DMS153 treated with DMSO at 0.1 percent for 48 hours (cell line): ENCODE measurements around the gene AANAT.
A peak's percentile ranks its signal among the peaks of the same experiment; 100 is the strongest.

Experiments
- DNase-seq: peaks from one replicate; lab custom pipeline; 2025; ENCODE audit not compliant: unreplicated experiment; lab: John Stamatoyannopoulos, UW

The AANAT gene

DNA sequence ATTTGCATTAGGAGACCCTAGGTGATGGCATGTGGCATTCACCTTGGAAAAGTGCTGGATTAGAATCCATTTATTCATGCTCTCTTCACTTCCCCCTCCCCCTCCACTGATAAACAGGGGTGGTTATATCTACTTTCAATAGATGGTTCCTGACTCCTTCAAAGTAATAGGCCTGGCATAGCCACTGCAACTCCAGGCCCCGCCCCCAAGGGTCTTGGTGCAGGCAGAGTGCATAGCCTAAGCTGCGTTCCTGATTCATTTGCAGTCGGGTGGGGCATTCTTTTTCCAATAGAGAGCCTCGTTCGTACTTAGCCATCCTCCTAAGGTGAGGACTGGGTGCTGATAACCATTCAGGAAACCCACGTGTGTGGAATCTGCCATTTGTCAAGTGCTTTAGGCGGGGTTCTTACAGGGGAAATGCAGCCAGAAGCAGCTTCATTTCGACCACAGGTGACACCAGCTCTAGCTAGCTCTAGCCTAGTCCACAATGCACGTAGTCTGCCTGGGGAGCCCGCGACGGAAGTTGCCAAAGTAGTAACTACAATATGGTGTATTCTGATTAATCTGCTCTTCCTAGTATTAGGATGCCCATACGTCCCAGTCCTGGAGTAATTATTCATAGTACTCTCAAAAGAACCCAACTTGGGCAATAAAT, 25.6 kb upstream of the AANAT start:
- no peak for DNase-seq

DNA sequence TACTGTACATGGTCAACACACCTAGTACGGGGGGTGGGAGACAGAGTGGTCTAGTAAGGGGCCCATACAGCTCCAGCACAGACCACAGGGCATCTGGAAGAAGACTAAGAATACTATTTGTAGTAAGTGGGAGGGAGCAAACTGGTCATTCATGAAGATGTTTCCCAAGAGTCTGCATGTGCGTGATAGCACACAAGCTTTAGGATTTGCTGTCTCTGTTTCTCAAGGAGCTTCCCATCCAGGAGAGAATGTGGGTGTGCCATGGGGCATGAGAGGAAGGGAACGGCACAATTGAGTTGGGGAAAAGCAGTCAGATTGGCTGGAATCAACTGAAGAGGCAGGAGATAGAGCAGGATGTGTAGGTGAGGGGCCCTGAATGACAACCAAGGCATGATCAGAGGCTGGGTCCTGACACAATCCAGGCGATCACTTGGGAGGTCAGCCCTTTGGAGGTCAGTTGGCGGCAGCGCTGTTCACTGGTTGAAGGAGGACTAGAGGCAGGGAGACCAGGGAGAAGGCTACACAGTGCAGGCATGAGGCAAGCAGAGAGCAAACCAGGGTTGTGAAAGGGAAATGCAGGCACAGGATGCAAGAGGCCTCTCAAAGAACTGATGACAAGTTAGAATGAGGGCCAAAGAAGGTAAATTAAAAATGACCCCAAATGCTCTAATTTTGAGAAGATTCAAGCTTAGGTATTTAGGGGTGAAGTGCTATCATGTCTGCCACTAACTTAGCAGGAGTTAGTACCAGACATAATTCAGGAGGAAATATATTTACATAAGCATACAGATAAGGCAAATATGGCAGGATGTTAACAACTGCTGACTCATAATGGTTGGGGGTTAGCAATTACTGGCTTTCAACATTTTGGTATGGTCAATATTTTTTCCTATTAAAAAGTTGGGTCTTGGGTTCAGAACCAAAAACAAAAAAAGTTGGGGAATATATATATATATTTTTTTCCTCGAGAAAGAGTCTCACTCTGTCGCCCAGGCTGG, 24.8 kb upstream of the AANAT start:
- DNase-seq, result no peak

DNA sequence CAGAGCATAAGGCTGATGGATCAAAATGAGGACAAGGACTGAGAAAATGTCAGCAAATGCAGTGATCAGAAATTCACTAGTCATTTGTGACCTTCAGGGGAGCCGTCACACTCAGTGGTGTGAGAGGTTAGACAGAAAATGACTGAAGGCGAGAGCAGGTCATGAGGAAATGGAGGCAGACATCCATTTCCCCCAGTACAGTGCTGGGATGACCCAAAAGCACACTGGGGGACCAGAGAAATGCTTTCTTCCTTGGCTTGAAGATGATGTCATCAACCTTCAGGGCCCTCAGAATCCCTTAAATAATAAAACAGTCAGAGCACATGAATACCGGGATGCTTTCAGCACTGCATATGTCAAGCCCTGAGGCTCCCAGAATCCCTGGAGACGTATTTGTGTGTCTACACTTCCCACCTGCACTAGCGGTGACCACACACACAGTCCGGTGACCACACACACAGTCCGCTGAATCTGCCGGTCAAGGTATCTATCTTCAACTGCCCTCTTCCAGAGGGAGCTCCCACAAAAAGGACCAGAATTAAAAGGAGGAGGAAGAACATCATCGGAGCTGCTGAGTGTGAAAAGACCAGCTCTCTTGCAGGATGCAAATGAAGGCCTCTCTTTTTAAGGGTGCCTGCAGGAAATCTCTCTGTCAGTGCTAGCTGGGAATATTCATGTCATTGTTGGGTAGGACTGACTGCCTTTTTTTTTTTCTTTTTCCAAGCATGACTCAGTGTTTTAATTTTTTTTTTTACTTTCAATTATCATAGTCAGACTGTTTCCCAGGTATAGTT, 22.7 kb upstream of the AANAT start:
- DNase-seq, result no peak

DNA sequence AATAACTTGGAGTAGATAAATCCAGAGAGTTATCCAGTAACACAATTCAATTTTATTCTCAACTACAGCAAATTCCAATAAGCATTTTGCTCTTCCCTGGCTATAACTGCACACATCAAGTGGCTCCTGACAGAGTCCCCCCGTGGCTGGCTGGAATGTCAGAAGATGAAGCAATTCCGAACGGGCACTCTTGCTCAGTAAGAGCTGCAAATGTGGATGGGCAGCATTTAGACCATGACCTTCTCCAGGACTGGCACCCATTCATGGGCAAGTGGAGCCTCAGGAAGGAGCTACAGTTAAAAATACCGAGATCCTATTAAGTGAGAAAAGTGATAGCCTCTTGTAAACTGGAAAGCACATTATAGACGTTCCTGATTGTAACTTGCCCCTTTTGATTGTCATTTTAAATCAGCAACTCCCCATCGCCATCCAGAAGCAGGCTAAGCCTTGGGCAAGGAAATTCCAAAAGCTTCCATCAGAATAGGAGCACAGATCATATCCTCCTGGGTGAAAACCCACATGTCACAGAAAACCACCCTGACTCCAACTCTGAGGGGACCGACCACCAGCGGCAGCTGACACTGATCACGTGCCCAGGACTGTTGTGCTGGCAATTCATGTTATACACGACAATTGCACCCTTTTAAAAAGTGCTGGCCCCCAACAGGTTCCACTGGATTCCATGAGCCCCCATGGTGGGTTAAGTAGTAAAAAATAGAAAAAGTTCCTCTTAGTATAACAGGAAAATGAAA, 21.5 kb upstream of the AANAT start:
- no peak for DNase-seq

DNA sequence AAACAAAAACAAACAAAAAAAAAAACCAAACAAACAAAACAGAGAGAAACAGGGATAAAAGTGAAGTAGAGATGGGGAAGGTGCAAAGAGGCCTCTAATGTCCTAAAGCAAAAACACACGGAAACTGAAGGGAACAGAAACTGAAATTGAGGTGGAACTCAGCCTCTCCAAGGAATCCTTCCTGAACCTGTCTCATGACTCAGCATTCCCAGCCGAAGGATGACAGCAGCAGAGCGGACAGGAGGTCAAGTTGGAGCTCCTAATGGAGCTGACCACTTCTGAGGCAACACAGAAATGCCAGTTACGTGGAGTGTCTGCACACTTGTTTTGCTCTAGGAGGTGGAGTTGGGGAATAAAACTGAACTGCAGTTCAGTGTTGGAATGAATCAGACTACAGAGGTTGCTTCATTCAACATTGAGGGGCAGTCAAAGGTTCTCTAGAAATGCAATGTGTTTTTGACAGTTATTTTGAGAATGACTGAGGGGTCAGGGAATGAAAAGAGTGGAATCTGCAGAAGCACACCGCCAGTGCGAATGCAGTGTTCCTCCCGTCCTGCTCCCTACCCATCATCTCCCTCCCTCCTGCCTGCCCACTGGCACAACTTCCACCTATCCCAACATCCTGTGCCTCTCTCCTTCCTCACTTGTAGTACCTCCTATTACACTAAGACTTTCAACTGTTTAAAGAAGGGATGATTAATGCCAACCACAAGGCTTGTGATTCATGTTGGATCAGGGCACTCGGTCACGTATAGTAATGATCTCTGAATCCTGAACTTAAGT, 20.8 kb upstream of the AANAT start:
- DNase-seq, result no peak

DNA sequence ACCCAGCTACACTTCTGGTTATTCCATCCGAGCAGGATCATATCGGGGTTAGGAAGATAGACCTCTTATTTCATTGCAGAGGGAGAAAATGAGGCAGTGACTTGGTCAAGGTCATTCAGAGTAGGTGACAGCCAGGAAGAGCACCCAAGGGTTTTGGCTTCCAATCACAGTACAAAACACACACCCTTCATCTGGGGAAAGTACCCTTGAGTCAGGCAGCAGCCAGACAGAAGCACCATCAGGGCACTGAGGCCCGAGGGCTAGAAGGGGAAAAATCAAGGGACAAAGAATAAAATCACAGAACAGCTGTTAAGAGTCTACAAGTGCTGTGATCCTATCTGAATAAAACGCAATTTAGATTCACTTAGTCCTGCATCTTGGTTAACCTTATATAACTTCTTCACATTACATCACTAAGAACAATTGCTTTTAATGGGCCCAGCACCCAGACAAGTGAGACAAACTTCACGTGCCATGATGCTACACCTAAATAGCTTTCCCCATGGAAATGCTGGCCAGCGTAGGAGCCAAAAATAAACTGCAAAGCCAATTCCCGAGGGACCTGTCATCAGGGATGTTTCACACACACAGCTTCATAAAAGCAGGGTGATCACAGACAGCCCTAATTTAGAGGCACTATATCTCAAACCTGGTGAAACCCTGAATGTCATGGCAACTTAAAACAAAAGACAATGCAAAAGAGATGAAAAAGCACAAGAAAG, 19.3 kb upstream of the AANAT start:
- DNase-seq, result no peak

DNA sequence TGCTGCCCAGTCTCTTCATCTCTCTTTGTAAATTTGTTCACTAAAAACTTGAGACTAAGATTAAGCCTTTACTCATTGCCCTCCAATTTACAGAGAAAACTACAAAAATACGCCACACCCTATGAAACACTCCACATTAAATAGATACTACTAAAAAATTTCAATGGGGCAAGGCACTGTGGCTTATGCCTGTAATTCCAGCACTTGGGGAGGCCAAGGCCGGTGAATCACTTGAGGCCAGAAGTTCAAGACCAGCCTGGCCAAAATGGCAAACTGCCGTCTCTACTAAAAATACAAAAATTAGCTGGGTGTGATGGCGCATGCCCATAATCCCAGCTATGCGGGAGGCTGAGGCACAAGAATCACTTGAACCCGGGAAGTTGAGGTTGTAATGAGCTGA, 18.3 kb upstream of the AANAT start:
- DNase-seq, result no peak

DNA sequence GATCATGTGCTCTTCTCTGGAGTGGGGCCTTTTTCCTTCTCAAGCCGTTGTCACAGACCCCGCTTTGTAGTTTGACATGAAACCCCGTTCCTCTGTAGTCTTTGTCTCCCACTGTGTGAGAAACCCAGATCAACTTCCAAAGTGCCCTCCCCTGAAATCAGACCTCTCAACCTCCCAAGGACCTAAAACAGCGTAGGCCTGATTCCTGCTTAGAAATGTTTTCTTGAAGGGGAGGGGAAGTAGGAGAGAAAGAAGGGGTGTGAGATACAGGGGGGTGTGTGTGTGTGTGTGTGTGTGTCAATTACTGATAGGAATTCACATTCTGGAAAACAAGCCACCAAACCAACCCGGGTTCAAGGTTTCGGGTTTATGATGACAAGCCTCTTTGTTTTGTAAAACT, 15.9 kb upstream of the AANAT start:
- no peak for DNase-seq

DNA sequence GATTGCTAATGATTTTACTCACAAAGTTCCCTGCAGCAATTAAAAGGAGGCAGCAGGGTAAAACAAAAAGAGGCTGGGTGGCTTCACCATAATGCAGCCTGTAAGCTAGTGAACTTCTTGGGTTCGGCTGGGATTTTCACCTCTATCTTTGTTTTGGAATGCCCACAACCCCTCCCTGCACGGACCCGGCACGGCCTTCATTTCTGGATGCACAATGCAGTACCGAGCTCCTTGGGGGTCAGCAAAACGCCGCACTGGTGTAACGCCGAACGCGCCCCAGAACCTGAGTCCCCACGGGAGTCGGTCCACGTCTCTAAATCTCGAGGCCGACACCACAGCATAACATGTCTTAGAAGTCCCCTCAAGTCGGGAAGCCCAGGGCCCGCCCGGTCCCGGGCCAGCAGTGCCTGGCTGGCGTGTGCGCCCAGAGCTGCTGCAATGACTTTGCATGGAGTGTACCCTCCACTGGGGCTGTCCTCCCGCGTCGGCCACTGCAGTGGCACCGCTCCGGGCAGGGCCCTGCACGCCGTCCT, 15.2 kb upstream of the AANAT start:
- DNase-seq, result no peak

DNA sequence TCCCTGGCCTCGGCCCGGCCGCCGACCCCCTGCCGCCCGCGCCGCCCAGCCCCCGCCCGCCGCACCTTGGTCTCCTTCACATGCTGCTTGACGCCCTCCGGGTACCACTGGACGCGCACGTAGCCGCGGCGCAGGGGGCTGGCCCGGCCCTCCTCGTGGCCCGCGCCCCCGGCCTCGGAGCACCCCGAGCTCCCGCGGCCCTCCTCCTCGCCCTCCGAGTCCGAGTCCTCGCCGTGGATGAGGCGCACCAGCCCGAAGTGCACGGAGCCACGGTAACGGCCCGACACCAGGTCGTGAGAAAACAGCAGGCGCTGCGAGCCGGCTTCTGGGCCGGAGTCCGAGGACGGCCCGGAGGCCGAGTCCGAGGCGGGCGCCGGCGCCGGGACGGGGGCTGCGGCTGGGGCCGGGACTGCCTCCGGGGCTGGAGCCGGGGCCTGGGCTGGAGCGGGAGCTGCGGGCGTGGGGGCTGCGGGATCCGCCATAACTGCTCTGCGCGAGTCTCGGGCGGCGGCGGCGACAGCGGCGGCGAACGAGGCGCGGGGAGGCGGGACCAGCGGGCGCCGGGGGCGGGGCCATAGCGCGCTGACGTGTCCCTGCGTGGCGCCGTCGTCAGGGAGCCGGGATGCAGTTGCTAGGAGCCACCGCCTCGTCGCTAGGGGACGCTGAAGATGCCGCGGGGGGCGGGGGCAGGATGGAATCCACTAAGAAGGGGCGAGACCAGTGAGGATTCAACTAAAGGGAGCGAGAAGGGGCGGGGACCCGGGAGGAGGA, 14.6 kb upstream of the AANAT start, which contains the start of gene UBE2O:
UBE2O (minus strand) TSS at position 493 of the 771 bp plus-strand sequence; CDS start at position 482, 11 bp downstream.
- peak; percentile 62 for DNase-seq

DNA sequence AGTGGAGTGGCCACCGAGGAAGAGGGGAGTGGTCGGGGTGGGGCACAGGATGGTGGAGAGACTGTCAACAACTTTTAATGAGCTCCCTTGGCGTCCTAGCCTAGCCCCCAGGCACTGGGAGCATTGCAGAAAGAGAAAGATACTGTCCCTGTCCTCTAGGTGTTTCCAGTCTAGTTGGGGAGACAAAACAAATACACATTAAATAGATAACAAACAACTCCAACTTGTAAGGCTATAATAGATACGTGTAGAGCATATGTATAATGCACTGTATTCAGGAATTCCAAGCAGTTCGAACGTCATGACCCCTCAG, 14.0 kb upstream of the AANAT start:
- DNase-seq, result no peak

DNA sequence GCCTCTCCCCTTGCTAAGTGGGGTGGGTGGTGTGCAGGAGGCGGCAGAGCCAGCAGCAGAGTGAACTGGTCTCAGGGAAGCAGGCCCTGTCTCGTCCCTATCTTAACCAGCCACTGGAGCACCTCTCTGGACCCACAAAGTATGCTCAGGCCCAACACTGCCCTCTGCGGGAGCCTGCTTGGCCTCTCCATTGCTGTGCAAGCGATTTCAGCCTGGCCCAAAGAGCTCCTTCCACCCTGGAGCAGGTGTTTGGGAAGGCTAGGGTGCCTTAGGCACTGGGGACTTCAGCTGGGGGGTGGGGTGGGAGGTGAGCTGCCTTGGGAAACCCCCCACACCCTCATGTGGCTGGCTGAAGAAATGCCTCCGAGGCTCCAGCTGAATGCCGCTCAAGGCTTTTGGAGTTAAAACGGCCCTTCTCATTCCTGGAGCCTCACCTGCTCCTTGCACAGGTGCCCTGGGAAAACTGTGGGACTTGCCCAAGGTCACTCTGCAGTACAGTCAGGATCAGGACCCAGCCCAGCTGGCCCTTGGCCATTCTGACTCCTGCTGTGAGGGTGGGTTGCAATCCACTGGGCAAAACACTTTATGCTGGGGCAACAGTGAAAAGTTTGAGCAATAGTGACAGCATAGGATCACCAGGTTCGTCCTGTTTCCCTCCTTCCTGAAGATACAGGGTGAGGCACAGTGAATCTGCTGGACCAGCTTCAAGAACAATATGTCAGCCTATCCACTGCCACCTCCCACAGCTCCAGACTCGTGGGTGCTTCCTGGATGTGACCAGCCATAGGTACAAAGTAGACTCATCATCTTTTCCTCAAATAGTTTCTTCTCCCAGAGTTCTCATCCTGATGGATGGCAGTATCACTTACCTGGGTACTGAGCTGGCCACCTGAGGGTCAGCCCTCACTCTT, 8.6 kb upstream of the AANAT start:
- peak; percentile 46 for DNase-seq

DNA sequence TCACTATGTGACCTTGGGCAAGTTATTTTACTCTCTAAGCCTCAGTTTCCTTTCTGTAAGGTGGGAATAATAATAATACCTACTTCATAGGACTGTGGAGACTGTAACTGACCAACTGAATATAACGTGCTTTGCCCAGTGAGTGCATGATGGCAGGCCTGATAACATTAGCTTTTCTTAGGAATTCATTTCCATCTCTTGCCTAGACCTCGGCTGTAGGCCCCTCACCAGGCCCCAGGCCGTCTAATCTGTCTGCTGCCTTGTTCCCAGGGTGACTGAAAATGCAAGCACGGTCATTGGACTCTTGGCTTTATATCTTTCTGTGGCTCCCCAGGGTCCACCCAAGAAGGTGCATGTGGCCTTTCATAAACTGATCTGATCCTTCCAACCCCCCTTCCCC, 7.7 kb upstream of the AANAT start:
- no peak for DNase-seq

DNA sequence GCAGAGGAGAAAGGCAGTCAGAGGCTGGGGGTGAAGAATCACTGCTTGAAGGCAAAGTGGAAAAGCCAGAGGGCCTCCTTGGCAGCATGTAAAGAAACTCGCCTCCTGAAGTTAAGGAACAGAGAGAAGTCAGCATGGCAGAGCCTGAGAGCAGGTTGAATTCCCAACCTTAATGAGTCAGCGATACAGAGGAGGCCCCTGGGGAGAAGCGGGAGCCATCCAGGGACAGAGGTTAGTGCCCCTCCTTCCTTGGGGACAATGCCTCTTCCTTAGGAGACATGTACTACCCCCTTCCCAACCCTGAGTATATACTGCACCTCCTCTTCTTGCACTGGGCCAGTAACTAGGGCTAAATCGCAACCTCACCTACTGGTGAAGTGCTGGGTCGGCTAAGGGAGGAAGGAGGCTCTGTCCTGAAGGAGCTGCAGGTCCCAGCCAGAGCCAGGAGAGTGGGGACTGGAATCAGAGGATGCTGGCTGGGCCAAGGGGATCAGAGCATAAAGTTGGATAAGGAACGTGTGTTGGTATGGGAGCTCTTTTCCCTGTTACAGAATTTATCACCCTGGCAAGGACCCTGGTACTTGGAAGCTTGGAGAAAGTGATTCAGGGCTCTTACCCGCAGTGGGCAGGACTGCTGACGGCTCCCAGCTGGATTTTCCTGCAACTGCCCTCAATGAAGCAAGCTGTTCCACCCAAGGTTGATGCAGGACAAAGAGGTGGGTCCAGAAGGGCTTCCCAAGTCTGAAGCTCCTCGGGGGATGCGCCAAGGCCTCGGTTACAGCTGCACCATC, 5.4 kb upstream of the AANAT start:
- no peak for DNase-seq

DNA sequence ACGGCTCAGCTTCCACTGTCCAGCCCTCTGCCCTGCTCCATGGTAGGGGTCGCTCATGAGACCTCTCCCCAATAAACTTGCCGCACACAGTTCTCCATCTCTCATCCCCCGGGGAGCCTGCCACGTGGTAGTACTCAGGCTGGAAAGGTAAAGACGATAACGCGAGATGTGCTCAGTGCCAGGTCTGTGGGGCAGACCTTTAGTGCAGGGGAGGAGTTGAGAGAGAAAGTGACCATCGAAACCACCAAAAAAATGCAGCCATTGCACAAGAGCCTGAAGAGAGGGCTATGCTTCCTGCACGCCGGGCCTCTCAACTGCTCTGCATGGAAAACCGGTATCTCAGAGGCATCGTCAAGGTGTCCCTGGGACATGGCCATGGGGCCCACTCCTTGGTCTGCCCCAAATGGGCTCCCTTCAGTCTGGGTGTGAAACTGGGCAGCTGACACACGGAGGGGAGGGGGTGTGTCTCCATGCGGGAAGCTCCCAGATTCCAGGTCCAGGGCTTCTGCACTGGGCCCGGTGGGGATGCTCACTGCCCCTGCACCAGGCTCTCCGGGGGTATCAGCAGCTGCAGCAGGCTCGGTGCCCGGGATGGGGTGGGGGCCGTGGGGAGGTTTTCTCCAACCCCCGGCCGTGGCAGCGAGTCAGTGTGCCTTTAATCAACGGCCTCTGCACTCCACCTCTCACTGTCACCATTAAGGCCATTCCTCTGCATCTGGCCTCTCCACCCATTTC, 4.7 kb upstream of the AANAT start:
- DNase-seq, result no peak

DNA sequence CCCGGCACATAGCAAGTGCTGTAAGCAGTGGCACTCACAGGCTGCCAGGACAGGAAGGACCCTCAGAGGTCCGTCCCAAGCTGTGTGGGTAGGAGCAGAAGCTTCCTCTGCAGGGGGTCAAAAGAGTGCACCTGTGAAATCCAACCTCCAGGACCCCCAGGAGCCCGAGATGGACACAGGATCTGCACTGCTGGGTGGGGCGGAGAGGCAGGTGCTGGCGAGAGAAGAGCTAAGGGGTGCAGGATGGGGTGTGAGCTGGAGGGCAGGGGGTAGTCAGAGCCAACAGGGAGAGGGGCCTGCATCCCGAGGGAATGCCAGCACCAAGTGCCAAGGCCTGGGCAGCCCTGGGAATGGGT, 650 bp upstream of the AANAT start:
- no peak for DNase-seq
